NCI-H128 (cell line): ENCODE measurements around the gene RFPL1.
"Not testable (repeated sequence)": the region's sequence is repeated elsewhere in the genome, so short reads cannot be mapped to it uniquely, and the experiment has no call there.

Source experiments
- DNase-seq: peaks from one replicate; lab custom pipeline; 2025; ENCODE audit not compliant: unreplicated experiment; lab: John Stamatoyannopoulos, UW

Gene RFPL1

DNA sequence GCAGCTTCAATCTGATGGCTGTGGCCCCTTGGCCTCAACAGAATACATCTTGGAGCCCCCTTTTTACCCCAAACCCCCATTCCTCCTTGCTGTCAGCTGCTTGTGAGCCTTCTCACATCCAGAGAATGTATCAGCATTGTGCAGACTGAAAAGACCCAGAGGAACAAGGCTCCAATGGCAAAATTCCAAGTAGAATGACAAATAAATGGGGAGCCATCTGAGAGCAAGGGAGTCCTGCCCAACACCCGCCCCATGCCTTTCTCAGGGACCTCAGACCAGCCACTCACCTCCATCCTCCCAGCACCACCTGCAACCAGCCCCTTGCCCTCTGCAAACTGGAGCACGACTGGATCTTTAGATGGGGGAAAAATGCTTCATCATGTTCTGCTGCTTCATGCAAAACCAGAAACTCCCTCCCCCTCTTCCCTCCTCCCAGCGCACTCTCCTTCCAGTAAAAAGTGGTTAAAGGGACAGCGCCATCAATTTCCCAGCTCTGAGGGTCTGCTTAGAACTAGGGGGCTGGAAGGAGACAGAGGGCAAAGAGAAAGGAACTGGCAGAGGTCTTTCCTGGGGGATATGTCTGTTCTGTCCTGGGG is 39.4 kb downstream of the RFPL1 start:
- DNase-seq, result no peak

- no peak for DNase-seq
Measured at GRCh38 chr22:29478326-29479276, 40.2 kb downstream of the RFPL1 start.

DNA sequence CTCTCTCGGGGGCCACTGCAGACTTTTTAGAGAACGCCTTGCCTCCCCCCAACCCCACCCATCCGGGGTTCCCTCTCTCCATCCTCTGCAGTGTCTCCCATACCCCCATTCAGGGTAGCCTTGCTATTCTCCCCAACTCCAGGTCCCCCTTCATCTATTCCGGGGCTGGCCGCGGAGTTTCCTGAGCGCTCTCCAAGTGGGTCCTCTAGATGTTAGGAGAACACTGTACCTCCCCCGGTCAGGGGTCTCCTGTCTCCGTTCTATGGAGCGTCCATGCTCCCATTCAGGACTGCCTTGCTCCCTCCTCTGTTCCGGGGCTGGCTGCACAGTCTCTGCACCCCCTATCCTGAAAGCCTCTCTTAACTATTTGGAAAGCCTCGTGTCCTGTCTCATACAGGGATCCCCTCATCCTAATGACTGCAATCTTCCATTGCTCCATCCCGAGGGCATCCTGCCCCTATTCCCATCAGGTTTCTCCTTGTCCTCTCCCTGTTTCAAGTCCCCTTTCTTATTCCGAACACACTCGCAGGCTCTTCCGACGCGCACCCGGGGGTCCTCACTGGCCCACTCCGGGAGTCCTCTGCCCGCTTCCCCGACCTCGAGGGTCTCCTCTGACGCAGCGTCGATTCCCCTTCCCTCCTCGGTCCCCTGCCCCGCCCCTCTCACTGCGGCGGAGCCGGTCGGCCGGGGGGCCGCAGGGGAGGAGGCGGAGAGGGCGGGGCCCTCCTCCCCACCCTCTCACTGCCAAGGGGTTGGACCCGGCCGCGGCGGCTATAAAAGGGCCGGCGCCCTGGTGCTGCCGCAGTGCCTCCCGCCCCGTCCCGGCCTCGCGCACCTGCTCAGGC is 41.3 kb downstream of the RFPL1 start, which contains the start of gene NEFH:
TSS of gene NEFH (plus strand) at position 802 of the 845 bp plus-strand sequence. CDS start 45 bp downstream, outside the sequence.
- DNase-seq, result no peak

DNA sequence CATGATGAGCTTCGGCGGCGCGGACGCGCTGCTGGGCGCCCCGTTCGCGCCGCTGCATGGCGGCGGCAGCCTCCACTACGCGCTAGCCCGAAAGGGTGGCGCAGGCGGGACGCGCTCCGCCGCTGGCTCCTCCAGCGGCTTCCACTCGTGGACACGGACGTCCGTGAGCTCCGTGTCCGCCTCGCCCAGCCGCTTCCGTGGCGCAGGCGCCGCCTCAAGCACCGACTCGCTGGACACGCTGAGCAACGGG is 41.8 kb downstream of the RFPL1 start:
- DNase-seq, result no peak

DNA sequence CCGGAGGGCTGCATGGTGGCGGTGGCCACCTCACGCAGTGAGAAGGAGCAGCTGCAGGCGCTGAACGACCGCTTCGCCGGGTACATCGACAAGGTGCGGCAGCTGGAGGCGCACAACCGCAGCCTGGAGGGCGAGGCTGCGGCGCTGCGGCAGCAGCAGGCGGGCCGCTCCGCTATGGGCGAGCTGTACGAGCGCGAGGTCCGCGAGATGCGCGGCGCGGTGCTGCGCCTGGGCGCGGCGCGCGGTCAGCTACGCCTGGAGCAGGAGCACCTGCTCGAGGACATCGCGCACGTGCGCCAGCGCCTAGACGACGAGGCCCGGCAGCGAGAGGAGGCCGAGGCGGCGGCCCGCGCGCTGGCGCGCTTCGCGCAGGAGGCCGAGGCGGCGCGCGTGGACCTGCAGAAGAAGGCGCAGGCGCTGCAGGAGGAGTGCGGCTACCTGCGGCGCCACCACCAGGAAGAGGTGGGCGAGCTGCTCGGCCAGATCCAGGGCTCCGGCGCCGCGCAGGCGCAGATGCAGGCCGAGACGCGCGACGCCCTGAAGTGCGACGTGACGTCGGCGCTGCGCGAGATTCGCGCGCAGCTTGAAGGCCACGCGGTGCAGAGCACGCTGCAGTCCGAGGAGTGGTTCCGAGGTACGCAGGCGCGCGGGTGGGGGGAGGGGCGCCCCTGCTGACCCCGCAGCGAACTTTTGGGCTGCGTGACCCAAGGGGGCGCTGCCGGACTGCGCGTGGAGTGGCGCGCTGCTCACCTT is 42.3 kb downstream of the RFPL1 start:
- DNase-seq, result no peak

DNA sequence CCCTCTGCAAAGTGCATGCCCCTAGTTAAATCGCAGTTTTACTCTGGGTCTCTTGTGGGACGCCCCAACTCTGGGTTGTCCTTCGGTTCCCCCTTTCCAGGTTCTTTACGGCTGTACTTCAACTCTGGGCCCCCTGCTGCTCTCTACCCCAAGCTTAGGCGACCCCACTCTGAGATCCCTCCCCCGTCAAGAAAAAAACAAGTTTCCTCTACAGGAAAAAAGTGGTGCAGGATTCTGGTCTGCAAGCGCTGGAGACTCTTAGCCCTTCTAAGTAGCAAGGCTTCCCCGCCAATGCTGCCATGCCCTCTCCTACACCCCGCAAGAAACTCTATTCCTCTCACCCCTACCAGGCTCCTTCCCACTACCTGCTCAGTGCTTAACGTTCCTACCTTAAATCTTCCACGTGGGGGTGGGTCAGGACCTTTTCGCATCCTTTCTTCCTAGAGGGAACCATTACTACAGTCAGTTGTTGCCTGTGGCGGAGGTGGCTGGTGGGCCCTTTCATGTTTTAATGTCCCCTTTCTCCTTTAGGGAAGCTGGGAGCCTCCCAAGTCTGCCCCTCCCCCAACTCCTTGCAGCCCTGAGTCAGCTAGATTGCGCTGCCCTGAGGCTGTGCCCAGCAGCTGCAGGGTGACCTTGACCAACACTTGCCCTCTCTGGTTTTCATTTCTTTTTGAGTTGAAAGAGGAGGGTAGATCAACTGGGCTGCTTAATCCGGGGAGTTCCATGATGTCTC is 43.0 kb downstream of the RFPL1 start:
- no peak for DNase-seq

- DNase-seq, result no peak
Measured at GRCh38 chr22:29482253-29482652, 43.9 kb downstream of the RFPL1 start.

DNA sequence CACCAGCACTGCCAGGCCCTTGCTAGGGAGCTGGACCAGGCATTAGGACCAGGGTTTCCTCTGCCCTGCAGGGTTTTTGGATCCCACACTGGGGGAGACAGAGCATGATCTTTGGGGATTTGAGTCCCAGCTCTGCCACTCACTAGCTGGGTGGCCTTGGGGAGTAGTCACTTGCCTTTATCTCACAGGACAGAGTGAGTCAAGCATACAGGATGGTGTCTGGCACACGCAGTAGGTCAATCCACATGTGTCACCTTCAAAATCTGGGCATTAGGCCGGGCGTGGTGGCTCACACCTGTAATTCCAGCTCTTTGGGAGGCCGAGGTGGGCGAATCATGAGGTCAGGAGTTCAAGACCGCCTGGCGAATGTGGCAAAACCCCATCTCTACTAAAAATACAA is 44.3 kb downstream of the RFPL1 start:
- no peak for DNase-seq

DNA sequence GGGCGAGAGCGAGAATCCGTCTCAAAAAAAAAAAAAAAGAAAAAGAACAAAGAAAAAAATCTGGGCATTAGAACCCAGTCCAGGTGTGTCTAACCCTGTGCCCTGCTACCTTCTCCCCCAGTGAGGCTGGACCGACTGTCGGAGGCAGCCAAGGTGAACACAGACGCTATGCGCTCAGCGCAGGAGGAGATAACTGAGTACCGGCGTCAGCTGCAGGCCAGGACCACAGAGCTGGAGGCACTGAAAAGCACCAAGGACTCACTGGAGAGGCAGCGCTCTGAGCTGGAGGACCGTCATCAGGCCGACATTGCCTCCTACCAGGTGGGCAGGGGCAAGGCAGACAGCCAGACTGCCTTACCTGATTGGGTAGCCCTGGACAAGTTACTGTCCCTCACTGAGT is 44.9 kb downstream of the RFPL1 start:
- no peak for DNase-seq

GRCh38 chr22:29484642-29485041 is 46.3 kb downstream of the RFPL1 start:
- DNase-seq, result no peak

GRCh38 chr22:29485448-29485847 is 47.1 kb downstream of the RFPL1 start:
- DNase-seq, result no peak

DNA sequence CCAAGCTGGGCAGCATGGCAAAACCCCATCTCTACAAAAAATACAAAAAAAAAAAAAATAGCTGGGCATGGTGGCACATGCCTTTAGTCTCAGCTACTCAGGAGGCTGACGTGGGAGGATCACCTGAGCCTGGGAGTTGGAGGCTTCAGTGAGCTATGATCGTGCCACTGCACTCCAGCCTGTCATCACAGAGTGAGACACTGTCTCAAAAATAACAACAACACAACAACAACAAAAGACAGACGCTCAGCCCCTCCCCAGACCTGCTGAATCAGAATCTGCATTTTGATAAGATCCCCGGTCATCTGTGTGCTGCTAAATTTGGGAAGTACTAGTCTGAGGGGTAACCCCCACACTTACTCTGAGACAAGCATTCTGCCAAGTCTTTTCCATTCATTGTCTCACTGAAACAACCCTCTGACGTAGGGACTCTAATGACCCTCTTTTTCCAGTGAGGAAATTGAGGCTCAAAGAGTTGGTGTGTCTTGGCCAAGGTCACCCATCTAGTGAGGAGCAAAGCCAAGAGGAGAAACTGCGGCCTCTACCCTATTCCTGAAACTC is 49.1 kb downstream of the RFPL1 start:
- no peak for DNase-seq

- DNase-seq, result not testable (repeated sequence)
Measured at GRCh38 chr22:29489127-29489780, 50.9 kb downstream of the RFPL1 start.

DNA sequence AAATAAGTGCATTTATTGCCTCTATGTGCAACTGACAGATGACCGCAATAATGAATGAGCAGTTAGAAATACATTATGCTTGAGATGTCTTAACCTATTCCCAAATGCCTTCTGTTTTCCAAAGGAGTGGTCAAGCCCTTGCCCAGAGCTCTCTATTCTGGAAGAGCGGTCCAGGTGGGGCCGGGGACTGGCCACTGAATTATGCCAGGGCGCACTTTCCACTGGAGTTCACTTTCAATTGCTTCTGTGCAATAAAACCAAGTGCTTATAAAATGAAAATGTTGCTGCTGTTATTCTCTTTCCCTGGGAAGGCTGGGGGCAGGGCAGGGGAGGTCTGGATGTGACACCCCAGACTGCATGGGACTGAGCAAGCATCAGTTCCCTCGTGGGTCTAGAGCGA is 52.6 kb downstream of the RFPL1 start:
- no peak for DNase-seq
